GM18909 (cell line): ENCODE results near the gene KLHL21.

Experiments used
- ATAC-seq: cut with Tn5 transposase; IDR thresholded peaks from one replicate; pipeline ENCODE4 v1.9.1; 2021; ENCODE audit warnings: mild to moderate bottlenecking; ENCODE audit not compliant: unreplicated experiment, poor library complexity

Gene KLHL21

GRCh38 chr1:6627031-6627430 lies 24.4 kb upstream of the KLHL21 start:
- no peak for ATAC-seq

- no peak for ATAC-seq
These were observed 23.0 kb upstream of the KLHL21 start for GRCh38 chr1:6625584-6626149.

GRCh38 chr1:6624710-6625583 lies 22.3 kb upstream of the KLHL21 start, which contains the start of gene THAP3:
TSS of gene THAP3 (plus strand) at chr1:6624868. CDS start at chr1:6625219, 351 bp downstream.
- ATAC-seq = peak; percentile 81

- ATAC-seq = no peak
These were observed 20.7 kb upstream of the KLHL21 start for GRCh38 chr1:6623269-6623965.

GRCh38 chr1:6622396-6623152 lies 19.9 kb upstream of the KLHL21 start:
- ATAC-seq = no peak

GRCh38 chr1:6621429-6622391 lies 19.0 kb upstream of the KLHL21 start:
- ATAC-seq = no peak

GRCh38 chr1:6619045-6619444 lies 16.4 kb upstream of the KLHL21 start:
- no peak for ATAC-seq

- no peak for ATAC-seq
These were observed 12.5 kb upstream of the KLHL21 start for GRCh38 chr1:6614929-6615785.

- no peak for ATAC-seq
These were observed 11.6 kb upstream of the KLHL21 start for GRCh38 chr1:6614019-6614928.

GRCh38 chr1:6613361-6614018 lies 10.8 kb upstream of the KLHL21 start, which contains the start of gene PHF13:
TSS of gene PHF13 (plus strand) at chr1:6613731. CDS start at chr1:6614067, 336 bp downstream.
- peak; percentile 92 for ATAC-seq

- ATAC-seq = peak; percentile 31
These were observed 10.1 kb upstream of the KLHL21 start for GRCh38 chr1:6612641-6613360.

GRCh38 chr1:6603915-6604558 lies 1.4 kb upstream of the KLHL21 start:
- ATAC-seq = no peak

- peak; percentile 20 for ATAC-seq
These were observed 707 bp upstream of the KLHL21 start for GRCh38 chr1:6603238-6603914.

GRCh38 chr1:6601923-6602668 lies 573 bp downstream of the KLHL21 start:
- peak; percentile 8 for ATAC-seq
